GM21529 (cell line): Measurements from ENCODE around the gene ELOVL1.

Source experiments
- ATAC-seq: cut with Tn5 transposase; IDR thresholded peaks from one replicate; pipeline ENCODE4 v1.9.1; 2021; ENCODE audit not compliant: unreplicated experiment

Gene ELOVL1

GRCh38 chr1:43331688-43332087 lies 36.1 kb downstream of the ELOVL1 start:
- no peak for ATAC-seq

- peak; percentile 71 for ATAC-seq
These were observed 37.6 kb downstream of the ELOVL1 start for GRCh38 chr1:43329995-43330751.

GRCh38 chr1:43327549-43328292 lies 40.1 kb downstream of the ELOVL1 start:
- no peak for ATAC-seq

- ATAC-seq = no peak
These were observed 42.4 kb downstream of the ELOVL1 start for GRCh38 chr1:43325381-43325780.

- no peak for ATAC-seq
These were observed 43.0 kb downstream of the ELOVL1 start for GRCh38 chr1:43324810-43325209.

- no peak for ATAC-seq
These were observed 45.3 kb downstream of the ELOVL1 start for GRCh38 chr1:43322506-43322905.

- ATAC-seq = no peak
These were observed 46.4 kb downstream of the ELOVL1 start for GRCh38 chr1:43321331-43321891.

GRCh38 chr1:43319766-43320165 lies 48.0 kb downstream of the ELOVL1 start:
- no peak for ATAC-seq

GRCh38 chr1:43319288-43319687 lies 48.5 kb downstream of the ELOVL1 start:
- no peak for ATAC-seq

- no peak for ATAC-seq
These were observed 49.0 kb downstream of the ELOVL1 start for GRCh38 chr1:43318831-43319230.

- ATAC-seq = no peak
These were observed 49.9 kb downstream of the ELOVL1 start for GRCh38 chr1:43317817-43318471.

- no peak for ATAC-seq
These were observed 50.9 kb downstream of the ELOVL1 start for GRCh38 chr1:43316738-43317520.

GRCh38 chr1:43315963-43316737 lies 51.7 kb downstream of the ELOVL1 start:
- ATAC-seq = no peak

- no peak for ATAC-seq
These were observed 52.3 kb downstream of the ELOVL1 start for GRCh38 chr1:43315481-43315880.

- no peak for ATAC-seq
These were observed 53.6 kb downstream of the ELOVL1 start for GRCh38 chr1:43314233-43314632.

- ATAC-seq = no peak
These were observed 54.0 kb downstream of the ELOVL1 start for GRCh38 chr1:43313771-43314170.
